ENCODE data around the gene PYGL. TPM values are rescaled to one million over a fixed set of nuclear protein-coding genes. Genes with fewer than 3 reads are reported as not detected.

PYGL gene
- polyA plus RNA-seq, 1 of the 3 experiments (the other 2 are of a cell fraction) = 60.2 TPM

DNA sequence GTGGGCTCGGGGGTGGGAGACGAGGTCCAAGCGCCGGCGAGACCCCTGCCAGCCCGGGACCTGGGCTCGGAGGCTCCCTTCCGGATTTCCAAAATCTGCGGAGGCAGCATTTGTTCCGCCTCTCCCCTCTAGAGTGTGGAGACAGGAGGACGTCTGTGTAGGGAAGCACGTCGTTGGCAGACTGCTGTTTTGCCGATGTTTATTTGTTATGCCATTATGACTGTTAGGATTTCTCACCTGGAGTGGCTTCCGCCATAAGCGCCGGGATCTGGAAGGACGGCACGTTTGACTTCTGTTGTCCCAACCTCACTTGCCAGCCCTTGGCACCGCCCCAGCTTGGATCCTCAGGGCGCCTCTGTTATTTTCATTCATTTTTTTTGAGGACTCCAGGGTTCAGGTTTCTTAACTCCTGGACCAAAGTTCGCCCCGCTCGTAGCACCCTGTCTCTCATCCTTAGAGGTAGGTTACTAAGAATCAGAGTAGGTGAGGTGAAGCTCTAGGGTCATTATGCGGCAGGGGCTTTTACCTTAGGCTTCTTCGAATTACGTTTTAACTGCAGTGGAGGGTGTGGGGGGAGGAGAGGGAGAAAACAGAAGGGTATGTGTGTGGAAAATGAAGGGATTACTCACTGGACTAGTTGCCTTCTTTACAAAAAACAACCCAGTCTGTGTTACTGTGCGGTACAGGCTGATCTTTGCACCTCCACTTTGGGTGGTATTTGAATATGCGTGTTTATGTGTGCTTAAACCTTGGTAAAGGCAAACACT, 547 bp upstream of the PYGL start:
- Histone ChIP-seq H3K9me2 (no peaks in the 10 kb centered on the region), H4K20me1 (ENCODE audit: insufficient read depth) (no peaks in the 10 kb centered on the region), H3K4me1 (ENCODE audit: control insufficient read depth in 1 of 2, insufficient read depth in 2 of 2, low read depth in 1 of 2, low read length in 1 of 2) (peaks cover 0 to 10% of the 10 kb centered on the region in 2 experiments; a peak in 1 of 4 replicates), H3K27ac (ENCODE audit: low read depth in 2 of 2, low read length in 1 of 2) (peak overlapping the region; percentile 16 to 63; a peak in 3 of 4 replicates), H3F3A (replicated peaks; ENCODE audit: insufficient read depth) (peaks cover 12% of the 10 kb centered on the region), H3K79me2 (ENCODE audit: insufficient read depth) (no peaks in the 10 kb centered on the region), H3K9me3 (no peaks in the 10 kb centered on the region), H3K36me3 (replicated peaks in 1 of 2; ENCODE audit: control insufficient read depth in 1 of 2, insufficient read depth in 2 of 2, low read length in 1 of 2) (no peaks in the 10 kb centered on the region), H2AFZ (ENCODE audit: low read depth) (peak overlapping the region; percentile 99), H3K9ac (peak overlapping the region; percentile 77), H3K4me3 (ENCODE audit: low read depth in 2 of 2, low read length in 1 of 2) (peak overlapping the region; percentile 74 to 79), H3K4me2 (peak overlapping the region; percentile 77), H3K27me3 (ENCODE audit: insufficient read depth) (no peaks in the 10 kb centered on the region)
- TF ChIP-seq, protein P1, sequence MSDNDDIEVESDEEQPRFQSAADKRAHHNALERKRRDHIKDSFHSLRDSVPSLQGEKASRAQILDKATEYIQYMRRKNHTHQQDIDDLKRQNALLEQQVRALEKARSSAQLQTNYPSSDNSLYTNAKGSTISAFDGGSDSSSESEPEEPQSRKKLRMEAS (IDR thresholded peaks at IDR 0.05; ENCODE audit: low read depth) = 0 out of 2 replicates have a peak, but pooled peaks have one; percentile 2
- TF ChIP-seq TAF1 (IDR thresholded peaks at IDR 0.05; ENCODE audit: borderline replicate concordance, low read depth, low read length) (no peak), IRF3 (IDR thresholded peaks at IDR 0.05; ENCODE audit: low read depth, low read length) (no peak), NRF1 (IDR thresholded peaks at IDR 0.05; ENCODE audit: low read depth, low read length) (no peak), NFIC (IDR thresholded peaks at IDR 0.05; ENCODE audit: borderline replicate concordance) (0 out of 2 replicates have a peak, but pooled peaks have one; percentile 35), GABPA (IDR thresholded peaks at IDR 0.05; ENCODE audit: low read depth) (no peak), FOSL2 (IDR thresholded peaks at IDR 0.05; ENCODE audit: borderline replicate concordance, low read depth) (no peak), EP300 (IDR thresholded peaks at IDR 0.05; ENCODE audit: borderline replicate concordance in 1 of 2, low read depth in 1 of 2, low read length in 1 of 2) (no peak), EZH2phosphoT487 (IDR thresholded peaks at IDR 0.05; ENCODE audit: borderline replicate concordance, low read depth) (no peak), SMC3 (IDR thresholded peaks at IDR 0.05; ENCODE audit: low read depth, low read length) (no peak)
- TF ChIP-seq, protein P2, sequence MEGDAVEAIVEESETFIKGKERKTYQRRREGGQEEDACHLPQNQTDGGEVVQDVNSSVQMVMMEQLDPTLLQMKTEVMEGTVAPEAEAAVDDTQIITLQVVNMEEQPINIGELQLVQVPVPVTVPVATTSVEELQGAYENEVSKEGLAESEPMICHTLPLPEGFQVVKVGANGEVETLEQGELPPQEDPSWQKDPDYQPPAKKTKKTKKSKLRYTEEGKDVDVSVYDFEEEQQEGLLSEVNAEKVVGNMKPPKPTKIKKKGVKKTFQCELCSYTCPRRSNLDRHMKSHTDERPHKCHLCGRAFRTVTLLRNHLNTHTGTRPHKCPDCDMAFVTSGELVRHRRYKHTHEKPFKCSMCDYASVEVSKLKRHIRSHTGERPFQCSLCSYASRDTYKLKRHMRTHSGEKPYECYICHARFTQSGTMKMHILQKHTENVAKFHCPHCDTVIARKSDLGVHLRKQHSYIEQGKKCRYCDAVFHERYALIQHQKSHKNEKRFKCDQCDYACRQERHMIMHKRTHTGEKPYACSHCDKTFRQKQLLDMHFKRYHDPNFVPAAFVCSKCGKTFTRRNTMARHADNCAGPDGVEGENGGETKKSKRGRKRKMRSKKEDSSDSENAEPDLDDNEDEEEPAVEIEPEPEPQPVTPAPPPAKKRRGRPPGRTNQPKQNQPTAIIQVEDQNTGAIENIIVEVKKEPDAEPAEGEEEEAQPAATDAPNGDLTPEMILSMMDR (IDR thresholded peaks at IDR 0.05) = no peak
- POLR2A ChIA-PET = no interaction called here
- DNase-seq = no peak
- CTCF ChIA-PET = interaction anchor here (0.8 to 1.8 kb wide), 5 partner anchors 11 to 274 kb away, joined by 3 to 6 read pairs (median 4); no protein-coding TSS in a partner anchor
- 16% methylated on average over 29 of the region's 29 CpGs for WGBS (ENCODE audit: low lambda C conversion rate)

Data from SK-N-SH (cell line).